Measurements from ENCODE around the gene GLB1L.

GLB1L gene

DNA sequence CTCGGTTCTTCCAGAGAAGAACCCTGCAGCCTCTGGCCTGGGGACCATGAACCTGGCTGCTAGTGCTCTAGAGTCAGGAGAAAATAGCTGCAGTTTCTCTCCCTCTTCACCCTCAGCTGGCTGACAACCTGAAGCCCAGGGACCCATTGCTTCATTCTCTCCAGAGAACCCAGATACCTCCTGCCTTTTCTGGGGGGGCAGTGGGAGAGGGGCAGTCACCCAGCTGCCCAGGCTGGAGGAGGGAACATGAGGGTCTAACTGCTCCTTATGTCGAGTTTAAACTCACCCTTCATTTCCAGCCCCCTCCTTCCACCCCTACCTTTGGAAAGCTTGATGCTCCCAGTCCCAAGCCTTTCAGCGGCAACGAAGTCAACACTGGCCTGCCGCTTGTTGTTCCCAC lies 46.3 kb downstream of the GLB1L start:
- no peak for DNase-seq (ENCODE audit: low spot score in 2 of 2)
- no peaks in the 10 kb centered on the region for H3K9me3 Mint-ChIP-seq
- peak overlapping the region; percentile 71 for H3K4me3 Mint-ChIP-seq
- H3K4me1 Mint-ChIP-seq = peaks cover 19% of the 10 kb centered on the region
- peak overlapping the region; percentile 3 for H3K27ac Mint-ChIP-seq
- H3K36me3 Mint-ChIP-seq = no peaks in the 10 kb centered on the region
- no peak for ATAC-seq

DNA sequence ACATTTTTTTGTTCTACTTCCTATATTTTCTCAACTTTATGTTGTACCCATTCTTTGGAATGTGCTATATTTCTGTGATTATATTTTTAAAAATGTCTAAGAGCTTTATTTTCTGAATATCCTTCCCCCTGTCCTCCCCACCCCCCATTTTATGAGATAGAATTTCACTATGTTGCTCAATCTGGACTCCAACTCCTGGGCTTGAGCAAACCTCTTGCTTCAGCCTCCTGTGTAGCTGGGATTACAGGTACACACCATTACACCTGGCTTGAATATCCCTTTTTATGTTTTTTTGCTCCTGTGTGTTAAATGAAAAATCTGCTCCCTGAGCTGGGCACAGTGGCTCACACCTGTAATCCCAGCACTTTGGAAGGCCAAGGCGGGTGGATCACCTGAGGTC lies 47.9 kb downstream of the GLB1L start:
- Mint-ChIP-seq H3K36me3 (no peaks in the 10 kb centered on the region), H3K4me1 (peaks cover 19% of the 10 kb centered on the region), H3K27ac (no peak overlapping the region), H3K9me3 (no peaks in the 10 kb centered on the region), H3K4me3 (no peak overlapping the region)
- ATAC-seq = no peak
- no peak for DNase-seq (ENCODE audit: low spot score in 2 of 2)

- Mint-ChIP-seq H3K36me3 (peaks cover 44% of the 10 kb centered on the region), H3K4me3 (peak overlapping the region; percentile 2), H3K4me1 (peaks cover 22% of the 10 kb centered on the region), H3K9me3 (no peaks in the 10 kb centered on the region), H3K27ac (peak overlapping the region; percentile 58)
- ATAC-seq (peak; percentile 94), DNase-seq (ENCODE audit: low spot score in 2 of 2) (no peak)
These were observed 58.3 kb downstream of the GLB1L start for GRCh38 chr2:219186754-219187456.
